ENCODE results near the gene HMCN2. TPM values are rescaled to one million over a fixed set of nuclear protein-coding genes. Genes with fewer than 3 reads are reported as not detected.
A peak's percentile ranks its signal among the peaks of the same experiment; 100 is the strongest.

The HMCN2 gene
- total RNA-seq, 1 donor from 2014 or later, result not detected

GRCh38 chr9:130366072-130366471, 100.5 kb downstream of the HMCN2 start:
- DNase-seq (ENCODE audit: low read depth), result no peak

DNA sequence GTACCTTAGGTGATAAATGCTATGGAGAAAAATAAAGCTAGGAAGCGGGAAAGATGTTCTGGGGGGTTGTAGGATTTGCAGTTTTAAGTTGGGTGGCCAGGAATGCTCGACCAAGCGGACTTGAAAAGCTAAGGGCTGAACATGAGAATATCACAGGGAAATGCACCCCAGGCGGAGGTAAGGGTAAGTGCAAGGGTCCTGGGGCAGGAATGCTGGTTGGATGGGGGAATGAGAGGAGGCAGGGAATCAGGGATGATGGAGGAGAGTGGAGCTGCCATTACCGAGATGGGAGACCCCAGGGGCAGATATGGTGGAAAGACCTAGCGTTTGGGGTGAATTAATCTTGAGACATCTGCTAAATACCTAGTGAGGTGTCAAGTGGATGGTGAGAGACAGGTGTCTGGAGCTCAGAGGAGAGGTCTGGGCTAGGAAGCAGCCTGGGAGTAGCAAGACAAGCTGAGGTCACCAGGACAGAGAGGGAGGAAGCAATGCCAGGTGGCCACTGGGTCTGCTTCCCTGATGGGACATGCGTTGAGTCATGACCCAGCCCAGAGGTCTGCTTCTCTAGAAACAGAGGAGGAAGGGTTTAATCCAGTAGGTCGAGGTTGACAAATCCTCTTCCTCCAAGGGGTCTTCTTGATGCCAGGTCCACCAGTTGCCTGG, 101.5 kb downstream of the HMCN2 start:
- no peak for DNase-seq (ENCODE audit: low read depth)

GRCh38 chr9:130368631-130369103, 103.1 kb downstream of the HMCN2 start:
- DNase-seq (ENCODE audit: low read depth), result peak; percentile 21

GRCh38 chr9:130370226-130370625, 104.7 kb downstream of the HMCN2 start:
- DNase-seq (ENCODE audit: low read depth), result no peak

DNA sequence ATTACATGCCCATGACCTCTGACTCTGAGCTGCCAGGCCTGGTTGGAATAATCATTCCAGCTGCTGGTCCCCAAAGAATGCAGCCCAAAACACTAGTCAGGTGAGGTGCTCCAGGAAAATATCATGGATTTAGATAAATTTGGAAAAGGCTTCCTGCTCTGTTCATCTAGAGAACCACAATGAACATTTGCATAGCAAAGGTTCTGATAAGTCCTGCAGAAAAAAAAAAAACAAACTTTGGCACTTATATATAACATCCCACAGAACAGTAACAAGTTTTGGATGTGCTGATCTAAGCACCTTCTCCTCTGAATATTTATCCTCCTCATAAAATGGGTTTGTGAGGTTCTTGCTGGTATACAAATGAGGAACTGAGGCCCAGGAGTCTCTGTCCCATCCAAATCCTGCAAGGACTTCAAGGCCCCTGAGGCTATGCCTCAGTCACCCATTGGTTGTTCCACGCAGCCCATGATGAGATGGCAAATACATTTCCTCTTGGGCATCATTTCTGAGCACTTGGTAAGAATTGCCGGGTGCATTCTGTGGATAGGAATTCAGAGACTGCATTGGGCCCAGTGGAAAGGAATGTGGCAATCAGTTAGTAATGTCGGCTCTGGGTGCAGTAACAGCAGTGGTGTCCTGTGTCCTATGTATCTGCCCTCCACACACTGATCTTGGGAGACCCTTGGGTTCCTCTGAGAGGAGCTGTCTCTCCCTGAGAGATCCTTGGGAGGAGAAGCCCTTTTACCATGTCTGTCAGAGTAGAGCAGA, 105.8 kb downstream of the HMCN2 start:
- DNase-seq (ENCODE audit: low read depth), result no peak

DNA sequence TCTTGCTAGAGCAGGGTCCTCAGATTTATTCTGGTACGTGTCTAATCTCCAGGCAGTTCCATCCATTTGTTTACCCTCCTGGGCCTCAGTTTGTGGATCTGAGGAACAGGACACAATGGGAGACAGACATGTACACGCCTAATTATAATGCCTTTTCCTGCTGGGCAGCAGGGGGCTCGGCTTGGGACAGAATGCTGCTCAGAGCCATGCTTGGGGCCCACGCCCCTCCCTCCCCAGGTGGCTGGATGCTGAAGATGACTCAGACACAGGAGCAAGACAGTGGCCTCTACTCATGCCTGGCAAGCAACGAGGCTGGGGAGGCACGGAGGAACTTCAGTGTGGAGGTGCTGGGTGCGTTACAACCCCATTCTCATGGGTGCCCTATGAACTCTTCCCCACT, 106.5 kb downstream of the HMCN2 start:
- no peak for DNase-seq (ENCODE audit: low read depth)

DNA sequence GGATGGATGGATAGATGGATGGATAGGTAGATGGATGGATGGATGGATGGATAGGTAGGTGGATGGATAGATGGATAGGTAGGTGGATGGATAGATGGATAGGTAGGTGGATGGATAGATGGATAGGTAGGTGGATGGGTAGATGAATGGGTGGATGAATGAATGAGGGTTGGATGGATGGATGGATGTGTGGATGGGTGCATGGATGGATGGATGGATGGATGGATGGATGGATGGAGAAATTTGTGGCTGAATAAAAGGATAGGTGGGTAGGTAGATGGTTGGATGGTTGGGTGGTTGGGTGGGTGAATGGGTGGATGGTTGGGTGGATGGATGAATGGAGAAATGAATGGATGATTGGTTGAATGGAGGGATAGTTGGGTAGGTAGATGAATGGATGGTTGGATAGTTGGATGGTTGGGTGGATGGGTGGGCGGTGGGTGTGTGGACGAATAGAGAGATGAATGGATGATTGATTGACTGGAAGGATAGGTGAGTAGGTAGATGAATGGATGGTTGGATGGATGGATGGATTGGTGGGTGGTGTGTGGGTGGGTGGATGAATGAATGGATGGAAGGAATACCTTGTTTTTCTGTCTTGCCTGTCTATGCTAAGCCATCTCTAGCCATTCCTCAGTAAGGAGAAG, 108.2 kb downstream of the HMCN2 start:
- no peak for DNase-seq (ENCODE audit: low read depth)

- no peak for DNase-seq (ENCODE audit: low read depth)
Observed at GRCh38 chr9:130377612-130378011, 112.1 kb downstream of the HMCN2 start.

DNA sequence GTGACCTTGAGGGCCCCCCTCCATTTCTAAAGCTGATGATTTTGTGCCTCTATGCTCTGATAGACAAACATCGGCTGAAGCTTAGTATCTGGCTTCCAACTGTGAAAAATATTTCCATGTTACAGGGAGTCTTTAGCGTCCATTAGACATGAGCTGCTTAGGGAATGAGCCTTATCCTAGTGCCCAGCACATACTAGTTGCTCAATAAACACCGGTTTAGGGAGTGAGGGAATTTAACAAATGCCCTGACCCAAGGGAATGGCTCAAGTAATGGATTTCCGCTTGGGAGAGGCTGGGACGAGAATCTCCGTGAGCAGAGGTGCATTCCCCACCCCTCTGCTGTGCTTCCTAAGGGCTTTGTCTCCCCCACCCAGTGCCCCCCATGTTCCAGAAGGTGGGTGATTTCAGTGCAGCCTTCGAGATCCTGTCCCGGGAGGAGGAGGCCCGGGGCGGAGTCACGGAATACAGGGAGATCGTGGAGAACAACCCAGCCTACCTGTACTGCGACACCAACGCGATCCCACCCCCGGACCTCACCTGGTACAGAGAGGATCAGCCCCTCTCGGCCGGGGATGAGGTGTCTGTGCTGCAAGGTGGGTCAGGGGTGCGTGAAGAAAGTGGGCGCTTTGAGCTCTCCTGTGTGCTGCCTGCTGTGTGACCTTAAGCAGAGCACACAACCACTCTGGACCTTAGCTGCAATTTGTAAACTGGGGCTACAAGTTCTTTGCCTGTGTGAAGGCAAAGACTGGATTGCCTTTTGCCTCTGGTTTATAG, 113.5 kb downstream of the HMCN2 start:
- no peak for DNase-seq (ENCODE audit: low read depth)

DNA sequence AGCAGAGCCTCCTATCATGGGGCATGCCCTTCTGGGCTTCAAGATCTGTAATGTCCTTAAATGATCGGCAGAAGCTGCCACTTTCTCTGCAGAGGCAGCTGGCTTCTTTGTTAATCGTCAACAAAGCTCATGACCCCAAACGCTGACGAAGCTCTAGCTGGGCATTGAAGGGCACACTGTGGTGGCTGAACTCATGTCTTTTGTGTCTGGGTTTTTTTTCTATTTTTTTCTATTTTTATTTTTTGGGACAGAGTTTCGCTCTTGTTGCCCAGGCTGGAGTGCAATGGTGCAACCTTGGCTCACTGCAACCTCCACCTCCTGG, 114.0 kb downstream of the HMCN2 start:
- DNase-seq (ENCODE audit: low read depth), result peak; percentile 52

- no peak for DNase-seq (ENCODE audit: low read depth)
Observed at GRCh38 chr9:130380920-130381469, 115.4 kb downstream of the HMCN2 start.

- no peak for DNase-seq (ENCODE audit: low read depth)
Observed at GRCh38 chr9:130381660-130382059, 116.1 kb downstream of the HMCN2 start.

DNA sequence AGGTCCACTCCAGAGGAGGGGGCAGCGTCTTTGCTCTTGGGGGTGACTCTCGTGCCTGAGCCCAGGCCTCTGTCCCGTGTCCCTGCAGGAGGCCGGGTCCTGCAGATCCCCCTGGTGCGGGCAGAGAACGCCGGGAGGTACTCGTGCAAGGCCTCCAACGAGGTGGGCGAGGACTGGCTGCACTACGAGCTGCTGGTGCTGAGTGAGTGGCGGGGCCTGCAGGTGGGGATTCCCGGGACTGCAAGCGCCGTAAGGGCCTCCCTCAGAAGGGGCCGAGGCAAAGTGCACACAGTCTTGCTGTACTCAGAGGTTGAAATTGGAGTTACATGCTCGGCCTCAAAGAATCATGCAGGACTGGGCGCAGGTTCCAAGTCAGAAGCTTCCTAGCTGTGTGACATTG, 116.5 kb downstream of the HMCN2 start:
- DNase-seq (ENCODE audit: low read depth), result no peak

GRCh38 chr9:130382636-130383349, 117.2 kb downstream of the HMCN2 start:
- no peak for DNase-seq (ENCODE audit: low read depth)

- DNase-seq (ENCODE audit: low read depth), result no peak
Observed at GRCh38 chr9:130383350-130383715, 117.8 kb downstream of the HMCN2 start.

DNA sequence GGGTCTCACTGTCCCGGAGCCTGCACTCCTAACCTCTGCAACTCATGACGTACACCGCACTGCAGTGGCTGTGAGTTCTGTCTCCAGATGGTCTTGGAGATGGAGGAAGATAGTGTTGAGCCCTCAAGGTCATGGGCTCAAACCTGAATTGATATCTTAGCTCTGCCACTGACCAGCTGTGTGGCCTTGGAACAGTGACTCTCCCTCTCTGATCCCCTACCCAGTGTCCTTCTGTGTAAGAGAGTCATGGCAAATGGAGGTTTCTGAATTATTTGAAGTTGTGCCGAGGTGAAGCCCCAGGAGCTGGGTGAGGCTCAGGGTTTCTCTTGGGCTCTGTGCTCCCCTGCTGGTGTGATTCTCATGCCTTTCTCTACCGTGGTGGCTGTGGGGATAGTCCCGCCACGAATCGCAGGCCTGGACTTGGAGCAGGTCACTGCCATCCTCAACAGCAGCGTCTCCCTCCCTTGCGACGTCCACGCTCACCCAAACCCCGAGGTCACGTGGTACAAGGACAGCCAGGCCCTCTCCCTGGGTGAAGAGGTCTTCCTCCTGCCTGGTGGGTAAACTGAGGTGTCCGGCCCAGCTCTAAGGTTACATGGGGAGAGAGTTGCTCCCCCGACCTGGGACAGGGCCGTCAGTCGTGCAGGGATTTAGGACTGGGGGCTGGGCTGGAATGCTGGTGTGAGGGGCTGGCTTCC, 118.6 kb downstream of the HMCN2 start:
- DNase-seq (ENCODE audit: low read depth), result no peak

DNA sequence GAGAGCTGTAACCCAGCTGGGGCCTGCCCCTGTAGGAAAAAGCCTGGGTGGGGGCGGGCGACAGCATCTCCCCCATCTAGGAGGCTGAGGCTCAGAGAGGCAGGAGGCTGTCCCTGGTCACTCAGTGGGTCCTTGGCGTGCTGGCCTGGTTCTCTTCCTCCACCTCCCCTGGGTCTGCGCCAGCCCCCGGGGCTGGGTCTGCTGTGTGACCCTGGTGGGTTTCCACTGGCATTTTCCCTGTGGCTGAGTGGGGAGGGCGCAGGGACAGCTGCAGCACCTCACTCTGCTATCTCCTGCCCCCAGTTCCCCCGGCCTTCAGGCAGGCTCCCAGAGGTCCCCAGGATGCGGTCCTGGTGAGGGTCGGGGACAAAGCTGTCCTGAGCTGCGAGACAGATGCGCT, 119.7 kb downstream of the HMCN2 start:
- no peak for DNase-seq (ENCODE audit: low read depth)

DNA sequence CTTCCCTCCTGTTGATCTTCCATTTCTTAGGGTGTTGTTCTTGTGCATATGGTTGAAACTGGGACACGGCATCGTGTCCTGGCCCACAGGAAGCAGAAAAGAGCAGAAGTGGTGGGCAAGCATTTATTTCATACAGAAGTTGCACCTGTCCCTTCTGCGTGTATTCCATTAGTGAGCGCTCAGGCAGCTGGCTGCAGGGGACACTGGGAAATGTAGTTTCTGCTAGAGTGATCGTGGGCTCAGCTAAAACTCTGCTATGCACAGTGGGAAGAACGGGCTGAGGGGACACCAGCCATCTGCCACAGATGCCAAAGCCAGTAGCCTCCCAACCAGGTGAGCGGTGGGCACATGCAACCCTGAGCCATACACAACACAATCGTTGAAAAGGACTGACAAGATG, 121.8 kb downstream of the HMCN2 start:
- no peak for DNase-seq (ENCODE audit: low read depth)

GRCh38 chr9:130387905-130388304, 122.3 kb downstream of the HMCN2 start:
- no peak for DNase-seq (ENCODE audit: low read depth)

GRCh38 chr9:130390390-130390789, 124.8 kb downstream of the HMCN2 start:
- no peak for DNase-seq (ENCODE audit: low read depth)

GRCh38 chr9:130390986-130391385, 125.4 kb downstream of the HMCN2 start:
- DNase-seq (ENCODE audit: low read depth), result no peak
